NCI-H146 treated with DMSO at 0.1 percent for 48 hours (cell line): Measurements from ENCODE around the gene RGMA.

Experiments
- DNase-seq: peaks from one replicate; lab custom pipeline; 2025; ENCODE audit not compliant: unreplicated experiment; lab: John Stamatoyannopoulos, UW

Gene RGMA

GRCh38 chr15:93088981-93089726 lies at the start of gene RGMA:
TSS of gene RGMA (minus strand) at chr15:93089211. CDS start at chr15:93088932, 279 bp downstream.
- DNase-seq, result peak; percentile 39

DNA sequence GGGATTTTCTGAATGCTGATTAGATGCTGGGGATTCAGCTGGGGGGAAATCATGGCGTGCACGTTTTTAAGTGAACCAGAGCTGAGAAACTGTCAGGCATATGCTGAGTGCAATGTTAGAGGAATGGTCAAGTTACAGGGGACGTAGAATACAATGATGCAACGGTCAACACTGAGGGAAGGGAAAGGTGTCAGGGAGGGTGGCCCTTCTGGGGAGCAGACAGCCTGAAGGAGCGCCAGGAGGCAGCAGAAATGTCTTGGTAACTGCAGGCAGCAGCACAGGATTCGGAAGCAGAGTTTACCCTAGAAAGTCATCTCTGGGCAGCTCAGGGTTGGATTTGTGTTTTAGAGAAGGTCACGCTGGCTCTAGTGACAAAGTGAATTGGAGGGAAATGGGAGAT lies 47.6 kb upstream of the RGMA start:
- no peak for DNase-seq

DNA sequence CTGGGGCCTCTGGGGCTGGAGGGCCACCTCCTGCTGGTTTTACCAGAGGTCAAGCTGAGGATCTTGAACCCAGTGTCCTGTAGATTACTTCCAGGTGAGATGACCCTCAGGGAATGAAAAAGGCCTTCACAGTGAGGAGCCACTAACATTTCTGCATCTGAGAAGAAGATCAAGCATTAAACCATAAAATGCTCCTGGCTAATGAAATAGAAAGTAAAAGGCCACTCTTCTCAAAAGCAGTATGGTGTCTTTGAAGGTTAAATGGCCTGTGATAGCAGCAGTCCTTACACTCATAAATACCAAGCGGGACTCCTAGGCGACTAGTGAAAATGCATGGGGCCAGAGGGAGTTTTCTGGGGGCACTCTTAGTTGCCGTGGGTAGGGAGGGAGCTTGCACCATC lies 47.0 kb upstream of the RGMA start:
- DNase-seq, result no peak

DNA sequence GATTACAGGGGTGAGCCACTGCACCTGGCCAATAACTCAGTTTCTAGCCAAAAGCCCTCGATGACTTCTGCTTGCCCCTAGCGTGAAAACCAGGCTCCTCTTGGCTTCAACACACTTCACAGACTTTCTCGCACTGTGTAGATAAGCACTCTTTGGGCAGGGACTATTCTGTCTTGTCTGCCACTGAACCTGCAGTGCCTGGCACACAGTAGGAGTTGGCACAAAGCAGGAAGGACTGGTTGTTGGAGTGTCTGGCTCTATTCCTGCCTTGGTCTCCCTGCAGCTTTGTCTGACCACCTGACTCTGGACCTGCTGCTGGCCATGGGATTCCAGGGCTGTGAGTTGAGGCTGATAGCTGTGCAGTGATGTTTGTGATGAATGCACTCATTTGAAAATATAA lies 46.4 kb upstream of the RGMA start:
- DNase-seq, result no peak

- DNase-seq, result no peak
Measured at GRCh38 chr15:93131485-93132095, 42.6 kb upstream of the RGMA start.

- peak; percentile 77 for DNase-seq
Measured at GRCh38 chr15:93129702-93130488, 40.9 kb upstream of the RGMA start.

- no peak for DNase-seq
Measured at GRCh38 chr15:93127286-93127685, 38.3 kb upstream of the RGMA start.

GRCh38 chr15:93126599-93126998 lies 37.6 kb upstream of the RGMA start:
- no peak for DNase-seq

- DNase-seq, result no peak
Measured at GRCh38 chr15:93126148-93126547, 37.1 kb upstream of the RGMA start.

GRCh38 chr15:93124126-93124525 lies 35.1 kb upstream of the RGMA start:
- DNase-seq, result no peak

DNA sequence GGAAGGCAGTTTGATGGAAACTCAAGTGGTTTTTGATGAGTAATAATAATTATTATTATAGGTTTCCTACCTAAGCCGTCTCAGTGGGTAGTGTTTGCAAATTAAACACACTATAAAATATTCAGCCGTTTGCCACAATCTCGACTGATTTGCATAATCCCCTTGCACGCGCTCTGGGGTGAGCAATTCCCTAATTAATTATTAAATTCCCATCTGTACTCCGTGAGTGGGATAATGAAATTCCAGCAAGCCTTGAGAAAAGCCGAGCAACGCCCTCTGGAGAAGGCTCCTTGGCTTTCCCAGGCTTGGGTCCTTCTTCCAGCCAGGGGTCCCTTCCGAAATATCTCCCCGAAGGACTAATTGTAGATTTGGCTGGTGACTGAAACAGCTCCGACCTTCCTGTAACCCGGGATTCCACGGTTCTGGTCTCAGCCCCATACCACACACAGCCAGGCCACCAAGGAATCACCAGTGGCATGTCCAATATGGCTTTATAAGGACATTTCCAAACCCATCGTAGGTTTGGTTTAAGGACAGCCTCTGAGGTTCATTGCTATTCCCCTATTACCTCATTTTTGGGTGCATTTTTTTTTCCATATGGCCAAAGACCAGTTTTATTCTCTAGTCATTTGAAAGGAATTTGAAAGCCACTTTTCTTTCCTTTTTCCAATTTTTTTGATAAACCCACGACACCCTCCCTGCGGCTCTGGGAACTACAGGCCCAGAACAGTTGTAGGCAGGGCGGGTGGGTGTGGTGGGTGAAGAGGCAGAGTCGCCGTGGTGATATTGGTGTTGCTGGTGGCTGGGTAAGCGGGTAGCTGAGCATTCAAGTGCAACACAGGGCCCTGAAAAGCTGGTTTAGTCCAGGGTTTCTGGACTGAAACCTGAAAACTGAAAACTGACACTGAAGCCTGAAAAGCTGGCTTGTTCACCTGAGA lies 33.2 kb upstream of the RGMA start:
- DNase-seq, result no peak

GRCh38 chr15:93121107-93121506 lies 32.1 kb upstream of the RGMA start:
- DNase-seq, result no peak

GRCh38 chr15:93118904-93119303 lies 29.9 kb upstream of the RGMA start:
- DNase-seq, result peak; percentile 25

GRCh38 chr15:93111451-93111850 lies 22.4 kb upstream of the RGMA start:
- DNase-seq, result no peak

- no peak for DNase-seq
Measured at GRCh38 chr15:93110502-93111040, 21.6 kb upstream of the RGMA start.

GRCh38 chr15:93109336-93110102 lies 20.5 kb upstream of the RGMA start:
- no peak for DNase-seq

GRCh38 chr15:93107646-93108045 lies 18.6 kb upstream of the RGMA start:
- DNase-seq, result no peak

DNA sequence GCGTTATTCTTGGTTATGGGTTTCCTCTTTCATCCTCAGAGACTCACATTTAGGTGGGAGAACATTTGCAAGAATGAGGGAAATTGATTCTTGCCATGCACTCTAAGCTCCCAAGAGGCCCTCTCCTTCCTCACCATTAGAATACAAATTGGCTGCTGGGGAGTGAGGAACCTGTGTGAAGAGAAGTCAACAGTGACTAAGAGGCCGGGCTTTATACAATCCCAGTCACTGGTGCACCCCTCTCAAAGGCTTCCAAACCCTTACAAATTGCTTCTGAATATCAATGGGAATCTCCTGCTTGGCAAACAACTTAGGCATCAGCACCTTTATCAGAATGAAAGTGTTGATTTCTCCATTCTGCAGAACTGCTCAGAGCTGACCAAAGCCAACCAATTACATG lies 16.5 kb upstream of the RGMA start:
- DNase-seq, result no peak

DNA sequence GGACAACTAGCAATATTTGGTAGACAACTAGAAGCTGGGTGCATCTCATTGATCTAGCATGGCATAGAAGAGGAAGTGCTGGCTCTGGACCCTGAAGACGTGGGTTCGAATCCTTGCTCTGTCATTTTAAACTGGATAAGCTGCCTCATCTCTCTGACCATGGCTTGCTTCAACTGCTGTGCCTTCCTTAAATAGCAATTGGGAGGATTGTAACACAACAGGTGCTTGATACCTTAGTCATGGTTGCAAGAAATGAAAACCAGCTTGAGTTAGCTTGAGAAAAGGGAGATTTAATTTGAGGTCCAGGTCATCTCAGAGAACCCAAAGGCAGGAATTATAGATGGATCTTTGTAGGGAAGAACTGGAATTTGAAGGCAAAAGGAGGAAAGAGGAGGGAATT lies 14.8 kb upstream of the RGMA start:
- DNase-seq, result no peak

DNA sequence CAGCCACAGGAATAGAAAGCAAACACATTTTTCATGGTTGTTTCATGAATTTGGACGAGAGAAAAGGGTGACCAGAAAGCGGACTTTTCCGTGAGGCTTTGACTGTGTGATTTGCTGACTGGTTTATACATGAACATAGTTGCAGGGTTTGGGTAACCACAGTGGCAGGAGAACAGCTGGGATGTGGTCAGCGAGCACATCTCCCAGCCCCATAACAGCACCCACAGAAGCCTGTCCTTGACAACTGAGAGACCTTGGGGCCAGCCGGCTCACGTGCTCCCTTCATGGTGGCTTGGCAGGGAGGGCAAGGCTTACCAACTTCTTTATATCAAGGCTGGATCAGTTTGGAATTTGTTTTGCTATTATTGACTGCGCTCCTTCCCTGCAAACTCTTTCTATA lies 13.2 kb upstream of the RGMA start:
- no peak for DNase-seq
